HG03439 (cell line): Measurements from ENCODE around the gene RPS6KC1.
"Not testable (repeated sequence)": the region's sequence is repeated elsewhere in the genome, so short reads cannot be mapped to it uniquely, and the experiment has no call there.

ENCODE experiments used
- ATAC-seq: cut with Tn5 transposase; IDR thresholded peaks from one replicate; pipeline ENCODE4 v1.9.1; 2021; ENCODE audit warnings: mild to moderate bottlenecking, moderate library complexity; ENCODE audit not compliant: unreplicated experiment

RPS6KC1 gene

GRCh38 chr1:213051127-213051880, at the start of gene RPS6KC1:
Gene RPS6KC1 (plus strand): TSS chr1:213051241. CDS start chr1:213051405, 164 bp downstream.
- ATAC-seq = peak; percentile 98

GRCh38 chr1:213003256-213003655, 47.8 kb upstream of the RPS6KC1 start:
- ATAC-seq = peak; percentile 58

- ATAC-seq = no peak
Observed at GRCh38 chr1:213008564-213008963, 42.5 kb upstream of the RPS6KC1 start.

GRCh38 chr1:213014642-213015041, 36.4 kb upstream of the RPS6KC1 start:
- ATAC-seq = no peak

GRCh38 chr1:213015099-213016050, 35.7 kb upstream of the RPS6KC1 start, which contains the start of gene ANGEL2:
Gene ANGEL2 (minus strand): TSS chr1:213015867. CDS start chr1:213015671, 196 bp downstream.
- peak; percentile 92 for ATAC-seq

GRCh38 chr1:213017447-213018273, 33.4 kb upstream of the RPS6KC1 start:
- no peak for ATAC-seq

- ATAC-seq = no peak
Observed at GRCh38 chr1:213019450-213019849, 31.6 kb upstream of the RPS6KC1 start.

- ATAC-seq = no peak
Observed at GRCh38 chr1:213020016-213020415, 31.0 kb upstream of the RPS6KC1 start.

- not testable (repeated sequence) for ATAC-seq
Observed at GRCh38 chr1:213027024-213027423, 24.0 kb upstream of the RPS6KC1 start.

- no peak for ATAC-seq
Observed at GRCh38 chr1:213032651-213033050, 18.4 kb upstream of the RPS6KC1 start.

GRCh38 chr1:213034713-213035112, 16.3 kb upstream of the RPS6KC1 start:
- no peak for ATAC-seq

GRCh38 chr1:213035573-213035972, 15.5 kb upstream of the RPS6KC1 start:
- no peak for ATAC-seq

GRCh38 chr1:213041443-213041842, 9.6 kb upstream of the RPS6KC1 start:
- no peak for ATAC-seq

- ATAC-seq = not testable (repeated sequence)
Observed at GRCh38 chr1:213045321-213046226, 5.5 kb upstream of the RPS6KC1 start.

GRCh38 chr1:213049232-213049631, 1.8 kb upstream of the RPS6KC1 start:
- ATAC-seq = no peak

- peak; percentile 26 for ATAC-seq
Observed at GRCh38 chr1:213050745-213051126, 305 bp upstream of the RPS6KC1 start.

GRCh38 chr1:213051881-213052202, 801 bp downstream of the RPS6KC1 start:
- ATAC-seq = peak; percentile 2

- ATAC-seq = no peak
Observed at GRCh38 chr1:213053455-213053854, 2.4 kb downstream of the RPS6KC1 start.

- ATAC-seq = no peak
Observed at GRCh38 chr1:213054142-213054541, 3.1 kb downstream of the RPS6KC1 start.
